HUES64 (cell line): ENCODE measurements around the gene MRPL28.
"Not testable (repeated sequence)": the region's sequence is repeated elsewhere in the genome, so short reads cannot be mapped to it uniquely, and the experiment has no call there.

ENCODE experiments used
- H3K27ac ChIP-seq: 2 replicates; pipeline ENCODE4 v1.7.0; 2013; ENCODE audit warnings: low read depth, low read length, inconsistent platforms
- H3K27me3 ChIP-seq: 2 replicates; pipeline ENCODE4 v1.6.1; 2013; ENCODE audit warnings: mild to moderate bottlenecking, low read length; ENCODE audit not compliant: insufficient read depth
- H3K36me3 ChIP-seq: 2 replicates; pipeline ENCODE4 v1.6.1; 2013; ENCODE audit warnings: mild to moderate bottlenecking, low read length; ENCODE audit not compliant: insufficient read depth
- H3K4me1 ChIP-seq: 2 replicates; pipeline ENCODE4 v1.6.1; 2013; ENCODE audit warnings: mild to moderate bottlenecking, low read length, moderate library complexity; ENCODE audit not compliant: insufficient read depth
- H3K4me3 ChIP-seq: 2 replicates; pipeline ENCODE4 v1.5.1; 2013; ENCODE audit warnings: mild to moderate bottlenecking, low read length, moderate library complexity
- H3K9ac ChIP-seq: 2 replicates; pipeline ENCODE4 v1.6.1; 2013; ENCODE audit warnings: mild to moderate bottlenecking, low read depth, low read length
- H3K9me3 ChIP-seq: 2 replicates; pipeline ENCODE4 v1.6.1; 2013; ENCODE audit warnings: low read depth, low read length; ENCODE audit not compliant: insufficient read depth
- WGBS: fragments of 150-250, 120-280 bp; methylation state at CpG from one replicate; pipeline ENCODE4 v1.1.7; 2013; ENCODE audit warnings: missing lambda C conversion rate; 5-methylcytosine and 5-hydroxymethylcytosine counted together

Gene MRPL28

DNA sequence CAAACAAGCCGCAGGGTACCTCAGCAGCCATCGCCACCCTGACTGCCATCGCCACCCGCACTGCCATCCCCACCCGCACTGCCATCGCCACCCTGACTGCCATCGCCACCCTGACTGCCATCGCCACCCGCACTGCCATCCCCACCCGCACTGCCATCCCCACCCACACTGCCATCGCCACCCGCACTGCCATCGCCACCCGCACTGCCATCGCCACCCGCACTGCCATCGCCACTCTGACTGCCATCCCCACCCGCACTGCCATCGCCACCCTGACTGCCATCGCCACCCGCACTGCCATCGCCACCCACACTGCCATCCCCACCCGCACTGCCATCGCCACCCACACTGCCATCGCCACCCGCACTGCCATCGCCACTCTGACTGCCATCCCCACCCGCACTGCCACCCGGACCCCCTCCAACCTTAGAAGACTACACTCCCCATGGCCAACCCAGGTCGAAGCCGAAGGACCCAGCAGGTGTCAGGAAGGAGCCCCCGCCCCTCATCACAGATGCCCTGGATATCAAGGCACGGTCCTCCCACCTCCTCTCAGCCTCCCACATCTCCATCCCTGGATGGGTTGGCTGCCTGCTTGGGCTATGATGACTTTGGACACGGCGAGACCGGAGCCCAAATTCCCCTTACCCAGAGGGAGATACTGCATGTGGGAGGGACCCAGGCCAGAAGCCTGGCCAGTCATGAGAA, 7.9 kb upstream of the MRPL28 start:
- H3K4me1 ChIP-seq = not testable (repeated sequence)

DNA sequence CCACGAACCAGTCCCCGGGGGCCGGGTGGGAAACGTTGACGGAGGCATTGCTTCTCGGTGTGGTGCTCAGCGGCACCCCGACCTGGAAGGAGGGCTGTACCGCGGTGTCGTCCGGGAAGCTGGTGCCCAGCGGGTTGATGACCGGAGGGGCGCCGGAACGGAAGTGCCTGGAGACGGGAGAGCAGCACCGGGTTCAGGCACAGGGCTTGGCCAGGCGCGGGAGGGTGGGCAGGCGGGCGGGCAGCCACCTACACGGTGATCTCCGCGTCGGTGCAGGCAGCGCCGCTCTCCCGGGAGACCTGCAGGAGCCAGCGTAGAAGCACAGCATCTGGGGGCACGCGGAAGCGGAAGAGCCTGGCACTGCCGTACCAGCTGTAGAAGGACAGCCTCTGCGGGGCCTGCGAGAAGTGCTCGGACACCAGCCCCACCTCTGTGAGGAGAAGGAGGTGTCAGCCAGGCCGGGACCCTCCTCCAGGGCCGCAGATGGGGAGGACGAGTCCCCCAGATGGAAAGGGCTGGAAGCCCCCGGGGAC, 7.1 kb upstream of the MRPL28 start:
- H3K4me3 ChIP-seq = no peak overlapping the region
- peaks cover 6% of the 10 kb centered on the region; the same call in 1 of the 2 replicates for H3K4me1 ChIP-seq
- H3K27me3 ChIP-seq = peaks cover 6% of the 10 kb centered on the region; the same call in 1 of the 2 replicates
- 93% methylated on average over 42 of the region's 42 CpGs for WGBS
- H3K27ac ChIP-seq = no peak overlapping the region
- H3K9me3 ChIP-seq = no peaks in the 10 kb centered on the region
- H3K36me3 ChIP-seq = peaks cover 46% of the 10 kb centered on the region
- no peak overlapping the region for H3K9ac ChIP-seq

More for the DNA sequence above, 7.9 kb upstream of the MRPL28 start:
- not testable (repeated sequence) for H3K9me3 ChIP-seq, H3K9ac ChIP-seq, H3K27ac ChIP-seq, H3K4me3 ChIP-seq
- Histone ChIP-seq H3K27me3 (peaks cover 13% of the 10 kb centered on the region; the same call in 1 of the 2 replicates), H3K36me3 (peaks cover 40% of the 10 kb centered on the region)
- WGBS = 91% methylated on average over 33 of the region's 36 CpGs

DNA sequence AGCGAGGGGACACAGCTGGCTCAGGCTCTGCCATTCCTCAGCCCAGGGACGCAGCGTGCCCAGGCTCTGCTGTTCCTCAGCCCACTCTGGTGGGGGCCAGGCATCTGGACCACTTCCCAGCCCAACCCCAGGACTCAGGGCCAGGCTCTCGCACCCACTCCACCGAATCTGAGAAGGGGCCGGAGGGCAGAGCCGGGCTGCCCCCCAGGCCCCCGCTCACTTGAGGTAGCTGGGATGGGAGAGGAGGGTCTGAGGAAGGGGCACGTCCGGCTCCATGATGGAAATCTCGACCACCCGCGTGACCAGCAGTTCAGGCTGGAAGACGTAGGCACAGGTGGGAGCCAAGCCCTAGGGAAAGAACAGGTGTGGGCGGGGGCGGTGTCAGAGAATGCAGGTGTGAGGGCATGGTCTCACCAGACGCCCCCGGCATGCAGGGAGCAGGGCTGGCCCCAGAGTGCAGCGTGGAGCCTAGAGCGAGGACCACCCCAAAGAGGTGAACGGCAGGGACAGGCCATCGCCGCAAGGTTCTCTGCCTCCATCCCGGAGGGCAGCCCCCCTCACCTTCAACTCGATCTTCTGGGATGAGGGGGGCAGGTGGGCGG, 6.6 kb upstream of the MRPL28 start:
- no peak overlapping the region for H3K9ac ChIP-seq
- no peaks in the 10 kb centered on the region for H3K9me3 ChIP-seq
- WGBS = 93% methylated on average over 26 of the region's 26 CpGs
- H3K4me1 ChIP-seq = peaks cover 6% of the 10 kb centered on the region; the same call in 1 of the 2 replicates
- H3K36me3 ChIP-seq = peaks cover 51% of the 10 kb centered on the region
- no peak overlapping the region for H3K4me3 ChIP-seq
- no peaks in the 10 kb centered on the region for H3K27me3 ChIP-seq
- H3K27ac ChIP-seq = no peak overlapping the region

DNA sequence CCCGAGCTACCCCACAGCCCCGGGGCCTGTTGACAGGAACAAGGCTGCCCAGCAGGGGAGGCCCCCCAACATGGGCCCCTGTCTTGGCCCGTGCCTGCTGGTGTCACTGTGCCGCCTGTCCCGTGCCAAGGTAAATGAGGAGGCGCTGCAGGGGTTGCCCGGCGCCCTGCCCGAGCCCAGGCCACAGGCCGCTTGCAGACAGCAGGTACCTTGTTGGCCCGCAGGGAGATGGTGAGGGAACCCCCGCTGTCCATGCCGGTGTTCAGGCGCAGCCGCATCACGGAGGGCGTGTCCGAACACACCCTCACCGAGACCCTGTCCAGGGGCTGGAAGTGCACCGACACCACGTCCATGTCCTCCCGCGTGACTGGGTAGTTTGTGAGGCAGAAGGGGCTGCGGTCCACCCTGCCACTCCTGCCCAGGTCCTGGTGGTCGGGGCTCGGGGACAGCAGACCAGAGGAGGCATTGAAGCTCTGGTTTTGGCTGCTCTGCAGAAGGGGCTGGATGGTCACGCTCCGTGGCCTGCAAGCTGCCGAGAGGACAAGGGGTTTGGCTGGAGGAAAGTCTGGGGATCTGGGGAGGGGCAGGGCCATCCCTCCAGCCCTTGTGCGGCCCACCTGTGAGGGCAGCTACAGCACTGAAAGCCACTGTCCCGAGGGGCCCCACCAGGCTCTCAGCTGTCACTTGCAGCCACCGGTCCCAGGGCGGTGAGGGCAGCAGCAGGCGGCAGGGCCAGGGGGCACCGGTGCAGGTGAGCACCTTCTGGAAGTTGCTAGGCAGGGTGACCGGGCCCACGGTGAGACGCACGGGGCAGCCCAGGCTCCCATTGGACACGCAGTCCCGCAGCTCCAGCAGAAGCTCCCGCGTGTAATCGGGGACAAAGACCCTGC, 5.8 kb upstream of the MRPL28 start:
- Histone ChIP-seq H3K4me1 (peaks cover 6% of the 10 kb centered on the region; the same call in 1 of the 2 replicates), H3K9ac (no peak overlapping the region), H3K9me3 (no peaks in the 10 kb centered on the region), H3K27me3 (no peaks in the 10 kb centered on the region), H3K36me3 (peaks cover 56% of the 10 kb centered on the region), H3K4me3 (no peak overlapping the region), H3K27ac (no peak overlapping the region)
- WGBS = 96% methylated on average over 44 of the region's 44 CpGs

DNA sequence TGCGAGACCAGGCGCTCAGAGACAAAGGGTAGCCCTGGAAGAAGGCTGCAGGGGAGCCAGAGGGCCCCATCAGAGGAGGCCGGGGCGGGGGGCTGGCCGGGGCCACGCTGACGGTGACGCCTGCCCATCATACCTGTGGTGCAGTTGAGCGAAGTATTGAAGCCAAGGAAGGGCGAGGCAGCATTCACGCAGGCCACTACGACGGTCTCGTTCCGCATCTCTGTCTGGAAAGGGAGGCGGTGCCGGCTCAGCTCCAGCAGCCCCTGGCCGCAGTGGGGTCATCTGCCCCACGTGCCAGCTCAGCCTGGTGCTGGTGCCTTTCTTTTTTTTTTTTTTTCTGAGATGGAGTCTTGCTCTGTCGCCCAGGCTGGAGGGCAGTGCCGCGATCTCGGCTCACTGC, 4.9 kb upstream of the MRPL28 start:
- Histone ChIP-seq H3K36me3 (peaks cover 56% of the 10 kb centered on the region), H3K27ac (no peak overlapping the region), H3K4me3 (no peak overlapping the region), H3K27me3 (no peaks in the 10 kb centered on the region), H3K4me1 (peaks cover 12% of the 10 kb centered on the region), H3K9me3 (no peaks in the 10 kb centered on the region), H3K9ac (no peak overlapping the region)
- 94% methylated on average over 23 of the region's 23 CpGs for WGBS

DNA sequence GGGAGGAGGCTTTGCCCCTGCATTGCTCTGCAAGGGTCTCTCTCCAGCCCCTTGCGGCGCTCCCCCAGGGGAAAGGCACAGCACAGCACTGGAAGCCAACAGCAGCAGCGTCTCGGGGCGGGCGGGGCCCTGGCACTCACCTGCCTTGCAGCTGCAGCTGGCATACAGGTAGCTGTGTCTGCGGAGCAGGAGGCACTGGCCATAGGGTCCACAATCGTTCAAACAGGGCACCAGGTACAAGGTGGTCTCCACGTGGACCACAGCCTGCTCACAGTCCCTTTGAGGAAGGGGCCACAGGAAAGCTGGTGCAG, 4.2 kb upstream of the MRPL28 start:
- Histone ChIP-seq H3K4me3 (no peak overlapping the region), H3K27ac (no peak overlapping the region), H3K9me3 (no peaks in the 10 kb centered on the region), H3K9ac (no peak overlapping the region), H3K27me3 (no peaks in the 10 kb centered on the region), H3K4me1 (peaks cover 10% of the 10 kb centered on the region), H3K36me3 (peaks cover 56% of the 10 kb centered on the region)
- 95% methylated on average over 9 of the region's 9 CpGs for WGBS

DNA sequence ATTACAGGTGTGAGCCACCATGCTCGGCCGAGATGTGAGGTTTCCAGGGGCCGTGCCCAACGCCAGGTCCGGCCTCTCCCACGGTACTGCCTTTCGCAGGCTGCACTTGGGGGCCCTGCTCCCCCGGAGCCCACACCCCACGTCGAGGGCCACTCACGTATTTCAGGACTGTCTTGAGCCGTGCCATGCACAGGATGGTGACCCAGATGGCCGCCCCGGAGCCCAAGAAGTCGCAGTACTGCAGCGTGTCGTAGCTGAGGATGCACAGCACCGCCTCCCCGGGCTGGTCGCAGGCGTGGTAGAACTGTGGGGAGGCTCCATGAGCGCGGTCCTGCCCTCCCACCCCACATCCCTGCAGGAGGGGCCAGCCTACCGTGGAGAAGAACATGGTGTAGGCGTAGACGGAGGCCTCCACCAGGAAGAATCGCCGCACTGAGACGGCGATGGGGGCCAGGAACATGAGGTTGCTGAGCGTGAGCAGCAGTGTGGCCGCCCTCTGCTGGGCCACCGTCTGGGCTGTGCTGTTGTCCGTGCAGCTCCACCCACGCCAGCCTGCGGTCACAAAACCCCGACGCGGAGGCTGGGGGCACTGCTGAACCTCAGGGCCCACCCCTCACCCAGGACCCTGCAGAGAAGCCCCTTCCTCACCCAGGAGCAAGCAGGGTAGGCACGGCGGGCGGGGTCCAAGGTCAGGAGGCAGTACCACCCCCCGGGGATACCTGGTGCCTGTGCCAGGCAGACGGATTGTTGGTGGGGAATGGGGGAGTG, 3.7 kb upstream of the MRPL28 start:
- H3K27me3 ChIP-seq = no peaks in the 10 kb centered on the region
- peaks cover 6% of the 10 kb centered on the region for H3K4me1 ChIP-seq
- no peak overlapping the region for H3K27ac ChIP-seq
- H3K9me3 ChIP-seq = no peaks in the 10 kb centered on the region
- H3K36me3 ChIP-seq = peaks cover 58% of the 10 kb centered on the region
- no peak overlapping the region for H3K4me3 ChIP-seq
- 92% methylated on average over 43 of the region's 44 CpGs for WGBS
- no peak overlapping the region for H3K9ac ChIP-seq

DNA sequence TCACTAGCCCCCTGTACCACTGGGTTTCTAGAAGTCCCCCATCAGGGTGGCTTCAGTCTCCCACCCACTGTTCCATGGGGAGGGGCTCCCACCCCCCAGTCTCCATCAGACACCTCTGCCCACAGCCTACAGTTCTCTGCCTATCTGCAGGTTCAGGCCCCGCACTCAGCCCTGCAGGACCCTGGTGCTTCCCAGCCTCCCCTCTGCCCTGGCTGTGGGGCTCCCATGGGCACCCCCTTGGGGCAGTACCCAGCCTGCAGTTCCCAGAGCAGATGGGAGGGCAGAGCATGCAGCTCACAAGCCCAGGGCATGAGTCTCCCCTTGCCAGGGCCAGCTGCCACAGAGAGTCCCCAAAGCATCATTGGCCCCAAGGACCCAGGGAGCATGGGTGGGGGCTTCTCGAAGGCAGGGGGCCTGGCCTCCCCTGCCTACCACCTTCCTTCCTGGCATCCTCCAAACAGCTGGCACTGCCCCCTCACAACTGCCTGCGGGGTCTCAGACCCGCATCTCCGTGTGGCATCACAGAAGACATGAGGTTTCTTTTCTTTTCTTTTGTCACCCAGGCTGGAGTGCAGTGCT, 2.8 kb upstream of the MRPL28 start:
- peaks cover 67% of the 10 kb centered on the region for H3K36me3 ChIP-seq
- no peak overlapping the region for H3K4me3 ChIP-seq
- peaks cover 6% of the 10 kb centered on the region for H3K4me1 ChIP-seq
- WGBS = 86% methylated on average over 5 of the region's 5 CpGs
- H3K27ac ChIP-seq = no peak overlapping the region
- no peak overlapping the region for H3K9ac ChIP-seq
- no peaks in the 10 kb centered on the region for H3K27me3 ChIP-seq
- H3K9me3 ChIP-seq = no peaks in the 10 kb centered on the region

DNA sequence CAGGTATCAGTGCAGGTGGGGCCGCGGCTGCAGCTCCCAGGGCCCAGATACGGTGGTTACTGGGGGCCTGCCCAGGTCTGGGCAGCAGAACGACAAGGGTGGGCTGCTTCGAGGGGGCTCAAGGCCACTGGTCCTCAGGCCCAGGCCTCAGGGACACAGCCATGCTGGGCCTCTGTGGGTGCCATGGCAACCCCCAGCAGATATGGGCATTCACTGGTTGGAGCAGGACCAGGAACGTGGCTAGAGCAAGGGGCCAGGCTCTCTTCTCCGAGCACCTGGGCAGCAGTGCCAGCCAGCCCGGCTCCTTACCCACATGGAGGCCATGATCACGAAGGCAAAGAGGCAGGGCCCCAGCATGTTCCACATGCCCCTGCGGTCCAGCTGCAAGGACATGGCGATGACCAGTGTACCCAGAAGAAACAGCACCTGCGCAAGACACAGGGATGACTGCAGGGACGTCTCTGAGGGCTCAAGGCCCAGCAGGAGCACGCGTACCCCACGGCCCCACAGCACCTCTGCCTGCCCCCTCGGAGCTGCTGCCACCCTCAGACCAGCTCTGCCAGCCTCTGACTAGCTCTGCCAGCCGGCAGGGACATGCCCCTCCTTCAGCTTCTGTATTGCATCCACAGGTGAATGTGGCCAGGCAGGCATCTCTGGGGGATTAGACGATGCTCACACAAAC, 2.1 kb upstream of the MRPL28 start:
- Histone ChIP-seq H3K9ac (no peak overlapping the region), H3K9me3 (no peaks in the 10 kb centered on the region), H3K27ac (no peak overlapping the region), H3K4me3 (no peak overlapping the region), H3K27me3 (no peaks in the 10 kb centered on the region), H3K36me3 (peaks cover 72% of the 10 kb centered on the region), H3K4me1 (peaks cover 6% of the 10 kb centered on the region)
- 94% methylated on average over 19 of the region's 19 CpGs for WGBS
